GM23338 (cell line): ENCODE measurements around the gene NELFA. TPM values are rescaled to one million over a fixed set of nuclear protein-coding genes. Genes with fewer than 3 reads are reported as not detected.
A peak's percentile ranks its signal among the peaks of the same experiment; 100 is the strongest.

Experiments
- ATAC-seq: fragments of 200-7000 bp; cut with Tn5 transposase; 3 replicates; pipeline ENCODE4 v1.9.1; 2020
- DNase-seq: peaks from one replicate; pipeline ENCODE4 v3.0.0-alpha.2; 2015; ENCODE audit warnings: low spot score
- H2AFZ ChIP-seq: fragments of 200-600 bp; sonication (generic); 2 replicates; pipeline ENCODE4 v1.8.0; 2016; ENCODE audit warnings: antibody characterized with exemption, mild to moderate bottlenecking, moderate library complexity
- H3F3A ChIP-seq: fragments of 200-600 bp; sonication (generic); replicated peaks from 2 replicates; pipeline ENCODE4 v1.8.0; 2017; ENCODE audit warnings: antibody characterized with exemption, mixed run types, low read depth
- H3K27ac ChIP-seq: fragments of 200-600 bp; sonication (generic); 2 replicates; pipeline ENCODE4 v1.6.1; 2016; ENCODE audit warnings: low read depth
- H3K27me3 ChIP-seq: fragments of 200-600 bp; sonication (generic); 2 replicates; pipeline ENCODE4 v1.8.0; 2016; ENCODE audit warnings: mild to moderate bottlenecking, mixed run types, moderate library complexity; ENCODE audit not compliant: insufficient read depth
- H3K36me3 ChIP-seq: fragments of 200-600 bp; sonication (generic); 2 replicates; pipeline ENCODE4 v1.8.0; 2016; ENCODE audit warnings: mild to moderate bottlenecking; ENCODE audit not compliant: insufficient read depth
- H3K4me1 ChIP-seq: fragments of 200-600 bp; sonication (generic); 2 replicates; pipeline ENCODE4 v1.8.0; 2016; ENCODE audit warnings: mild to moderate bottlenecking, moderate library complexity; ENCODE audit not compliant: insufficient read depth
- H3K4me2 ChIP-seq: fragments of 200-600 bp; sonication (generic); 2 replicates; pipeline ENCODE4 v1.7.1; 2017; ENCODE audit warnings: mixed run types
- H3K4me3 ChIP-seq: fragments of 200-600 bp; sonication (generic); 2 replicates; pipeline ENCODE4 v1.6.1; 2016; ENCODE audit warnings: mixed run types
- H3K79me2 ChIP-seq: fragments of 200-600 bp; sonication (generic); replicated peaks from 2 replicates; pipeline ENCODE4 v1.8.0; 2017; ENCODE audit warnings: mild to moderate bottlenecking; ENCODE audit not compliant: insufficient read depth
- H3K9me2 ChIP-seq: fragments of 200-600 bp; sonication (generic); 2 replicates; pipeline ENCODE4 v1.8.0; 2017; ENCODE audit not compliant: insufficient read depth
- H4K20me1 ChIP-seq: fragments of 200-600 bp; sonication (generic); replicated peaks from 2 replicates; pipeline ENCODE4 v1.8.0; 2017; ENCODE audit warnings: mild to moderate bottlenecking; ENCODE audit not compliant: insufficient read depth
- H3K27ac Mint-ChIP-seq: 2 replicates; pipeline ENCODE4 v1.8.0; 2020; ENCODE audit warnings: inconsistent platforms, mild to moderate bottlenecking, moderate library complexity, mixed read lengths
- H3K27me3 Mint-ChIP-seq: 3 replicates; pipeline ENCODE4 v1.8.0; 2022; ENCODE audit warnings: low read depth, mild to moderate bottlenecking, moderate library complexity, mixed read lengths, inconsistent platforms; ENCODE audit not compliant: insufficient read depth, poor library complexity
- H3K36me3 Mint-ChIP-seq: 3 replicates; pipeline ENCODE4 v1.8.0; 2021; ENCODE audit warnings: low read depth, mild to moderate bottlenecking, inconsistent platforms, moderate library complexity, mixed read lengths
- H3K4me1 Mint-ChIP-seq: 3 replicates; pipeline ENCODE4 v1.8.0; 2020; ENCODE audit warnings: mild to moderate bottlenecking, inconsistent platforms, mixed read lengths
- H3K4me3 Mint-ChIP-seq: 3 replicates; pipeline ENCODE4 v1.8.0; 2021; ENCODE audit warnings: moderate library complexity, mild to moderate bottlenecking, inconsistent platforms, mixed read lengths
- H3K9me3 Mint-ChIP-seq: 3 replicates; pipeline ENCODE4 v1.8.0; 2020; ENCODE audit warnings: moderate library complexity, mild to moderate bottlenecking, inconsistent platforms, mixed read lengths
- ETS1 ChIP-seq: IDR thresholded peaks from 2 replicates; pipeline ENCODE4 v1.6.1; 2016; ENCODE audit warnings: antibody characterized with exemption
- EZH2 ChIP-seq: fragments of 200-600 bp; sonication (generic); IDR thresholded peaks from one replicate; pipeline ENCODE4 v1.8.0; 2017; ENCODE audit warnings: antibody characterized with exemption, mild to moderate bottlenecking, low read depth; ENCODE audit not compliant: unreplicated experiment
- NANOG ChIP-seq: IDR thresholded peaks from 2 replicates; pipeline ENCODE4 v1.6.1; 2016; ENCODE audit warnings: antibody characterized with exemption, borderline replicate concordance
- REST ChIP-seq: IDR thresholded peaks from one replicate; pipeline ENCODE4 v1.6.1; 2018; ENCODE audit warnings: antibody characterized with exemption; ENCODE audit not compliant: unreplicated experiment
- ZNF331 ChIP-seq: fragments of 250-450 bp; sonication (Bioruptor Pico); IDR thresholded peaks from 2 replicates; pipeline ENCODE4 v1.5.0; 2020; ENCODE audit warnings: low read depth, mild to moderate bottlenecking, moderate library complexity
- ZNF462 ChIP-seq: fragments of 250-450 bp; sonication (Bioruptor Pico); IDR thresholded peaks from 2 replicates; pipeline ENCODE4 v1.5.0; 2020; ENCODE audit warnings: mild to moderate bottlenecking, moderate library complexity
- polyA plus RNA-seq: library from polyadenylated mRNA; unstranded; fragments of >200 nt; fragmentation: Nextera tagmentation; extraction: Ambion mirVana; gene quantifications from 2 replicates; pipeline ENCODE4 v1.2.1, GENCODE V29; 2016
- total RNA-seq: library from RNA; depleted of rRNA; stranded (reverse); fragments of >200 nt; shearing (Covaris generic); gene quantifications from 2 replicates; pipeline ENCODE4 v1.2.3, GENCODE V29; 2014

The NELFA gene
- total and polyA plus RNA-seq, 2 experiments from 2014 or later: 62.8 to 63.3 TPM

- no peak for TF ChIP-seq REST
- no peak for TF ChIP-seq ETS1
These were observed 25.5 kb downstream of the NELFA start (continued) for GRCh38 chr4:1983053-1983845.

- Histone ChIP-seq H2AFZ (no peak overlapping the region), H4K20me1 (no peaks in the 10 kb centered on the region; the same call in 1 of the 2 replicates), H3F3A (peaks cover 8% of the 10 kb centered on the region; the same call in 1 of the 2 replicates), H3K27ac (peak overlapping the region; percentile 28; the same call in 1 of the 2 replicates), H3K79me2 (no peaks in the 10 kb centered on the region), H3K27me3 (no peaks in the 10 kb centered on the region), H3K4me3 (no peak overlapping the region), H3K9me2 (no peaks in the 10 kb centered on the region), H3K4me2 (no peak overlapping the region), H3K4me1 (no peaks in the 10 kb centered on the region), H3K36me3 (no peaks in the 10 kb centered on the region; the same call in 1 of the 2 replicates)
- Mint-ChIP-seq H3K27ac (no peak overlapping the region), H3K4me1 (peaks cover 4% of the 10 kb centered on the region; the same call in 2 of the 3 replicates), H3K36me3 (peaks cover 49% of the 10 kb centered on the region), H3K9me3 (no peaks in the 10 kb centered on the region), H3K27me3 (peaks cover 2% of the 10 kb centered on the region), H3K4me3 (no peak overlapping the region)
- DNase-seq (no peak), ATAC-seq (no peak)
- TF ChIP-seq NANOG (no peak), REST (no peak), ZNF331 (CRISPR knock-in tag) (no peak), EZH2 (no peak), ZNF462 (no peak)
These were observed 26.4 kb downstream of the NELFA start for GRCh38 chr4:1982124-1983052.
